ENCODE results near the gene TLN1. TPM values are rescaled to one million over a fixed set of nuclear protein-coding genes. Genes with fewer than 3 reads are reported as not detected.

Gene TLN1
- total and polyA plus RNA-seq, 2 of the 8 experiments (the other 6 are each of a cell fraction or from before 2014, with no cell fraction given) = 28.1 to 90.1 TPM

DNA sequence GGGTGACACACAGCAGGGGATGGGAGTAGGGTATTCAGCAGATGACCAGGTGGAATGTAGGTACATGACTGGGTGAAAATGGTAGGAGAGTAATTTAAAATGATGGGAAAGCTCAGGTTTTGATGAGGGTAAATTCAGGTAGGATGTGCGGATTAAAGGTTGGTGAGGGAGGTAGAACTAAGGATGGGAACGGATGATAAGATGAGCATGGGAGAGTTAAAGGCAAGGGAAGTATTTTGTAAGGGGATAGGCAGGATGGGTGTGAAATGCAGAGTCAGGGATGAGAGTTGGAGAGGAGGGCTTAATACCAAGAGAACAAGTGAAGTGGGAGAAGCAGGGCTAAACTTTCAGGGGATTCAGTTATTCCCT is 1.5 kb downstream of the TLN1 start:
- FAIRE-seq (no peak), DNase-seq (ENCODE audit: low read depth in 1 of 2, low spot score in 2 of 2) (no peak)
- H3K14ac ChIP-seq (ENCODE audit: insufficient read length) = no peak overlapping the region
- no peak overlapping the region for H3K4ac ChIP-seq (replicated peaks; ENCODE audit: insufficient read length, low read depth, low read length)
- CTCF ChIA-PET (ENCODE audit: partially characterized antibody) = interaction anchor here (1.2 to 16.0 kb wide), 13 partner anchors 11 to 119 kb away, joined by 4 to 198 read pairs (median 20); partner anchors contain the start of genes ARHGEF39, CCDC107, GBA2 and MSMP
- H2BK20ac ChIP-seq (ENCODE audit: low read length) = no peak overlapping the region
- H2BK120ac ChIP-seq (replicated peaks; ENCODE audit: low read depth, low read length) = no peak overlapping the region
- H4K91ac ChIP-seq (replicated peaks; ENCODE audit: insufficient read length, low read length) = no peak overlapping the region
- no peak overlapping the region for H3K18ac ChIP-seq (ENCODE audit: extremely low read depth, low read length)
- H2AFZ ChIP-seq (ENCODE audit: low read length) = no peak overlapping the region
- POLR2A ChIA-PET (ENCODE audit: partially characterized antibody) = interaction anchor here (1.2 to 11.1 kb wide), 8 partner anchors 11 to 84 kb away, joined by 3 to 158 read pairs (median 10); partner anchors contain the start of genes ARHGEF39, GBA2, RGP1 and TPM2
- TF ChIP-seq SP4 (IDR thresholded peaks at IDR 0.05; ENCODE audit: low read length) (no peak), SUZ12 (IDR thresholded peaks at IDR 0.05; ENCODE audit: low read length) (no peak), JUND (IDR thresholded peaks at IDR 0.05; ENCODE audit: low read length) (no peak), RFX5 (IDR thresholded peaks at IDR 0.05; ENCODE audit: borderline replicate concordance, low read depth, low read length) (no peak), CREB1 (IDR thresholded peaks at IDR 0.05) (no peak), RBBP5 (IDR thresholded peaks at IDR 0.05; ENCODE audit: borderline replicate concordance, low read depth, low read length) (no peak), CHD2 (IDR thresholded peaks at IDR 0.05; ENCODE audit: low read length) (no peak), TAF1 (IDR thresholded peaks at IDR 0.05; ENCODE audit: low read depth, low read length) (no peak)
- peaks cover 21 to 46% (median 32%) of the 10 kb centered on the region in 4 experiments for H3K4me1 ChIP-seq (replicated peaks in 1 of 4; ENCODE audit: control insufficient read depth in 3 of 4, insufficient read depth in 4 of 4, low read length in 3 of 4)
- H3K23ac ChIP-seq (ENCODE audit: insufficient read length) = no peak overlapping the region
- H3K4me2 ChIP-seq (ENCODE audit: insufficient read depth in 1 of 2, low read depth in 2 of 2, low read length in 2 of 2) = peak overlapping the region; percentile 92 to 94; a peak in 3 of 4 replicates
- H2BK15ac ChIP-seq (ENCODE audit: low read length) = no peak overlapping the region
- H3K27me3 ChIP-seq (replicated peaks in 1 of 4; ENCODE audit: control insufficient read depth in 3 of 4, extremely low read depth in 1 of 4, insufficient read depth in 3 of 4, low read length in 3 of 4) = no peaks in the 10 kb centered on the region
- peak overlapping the region; percentile 18; the same call in 1 of the 2 replicates for H2BK12ac ChIP-seq (ENCODE audit: low read depth, low read length)
- no peaks in the 10 kb centered on the region; a peak in 1 of 4 replicates for H3K9me3 ChIP-seq (ENCODE audit: insufficient read depth in 2 of 2, low read depth in 1 of 2, low read length in 1 of 2)
- peak overlapping the region in 1 of 4 experiments; percentile 79; a peak in 2 of 8 replicates for H3K4me3 ChIP-seq (ENCODE audit: extremely low read depth in 1 of 4, insufficient read depth in 2 of 4, low read depth in 3 of 4, low read length in 4 of 4)
- no peak overlapping the region for H3K27ac ChIP-seq (ENCODE audit: low read depth, low read length)
- H2BK5ac ChIP-seq (ENCODE audit: low read depth, low read length) = no peak overlapping the region
- peaks cover 2 to 59% of the 10 kb centered on the region in 2 experiments for H3K79me2 ChIP-seq (ENCODE audit: control insufficient read depth in 1 of 2, insufficient read depth in 2 of 2, low read length in 2 of 2)
- H3K56ac ChIP-seq (replicated peaks; ENCODE audit: insufficient read length, low read depth, low read length) = no peak overlapping the region
- H3K9ac ChIP-seq (replicated peaks in 1 of 4; ENCODE audit: extremely low read depth in 1 of 4, low read depth in 3 of 4, low read length in 3 of 4) = 0 out of 7 replicates have a peak overlapping the region, but pooled peaks of 1 of the 4 experiments have one; percentile 5
- H4K20me1 ChIP-seq (replicated peaks in 1 of 2; ENCODE audit: control insufficient read depth in 1 of 2, insufficient read depth in 2 of 2, low read length in 2 of 2) = peaks cover 0 to 6% of the 10 kb centered on the region in 2 experiments
- WGBS, 2 experiments (ENCODE audit: extremely low coverage in 1 of 2, insufficient coverage in 1 of 2, insufficient read length in 1 of 2, insufficient replicate concordance in 2 of 2, low coverage in 1 of 2, low lambda C conversion rate in 2 of 2, missing lambda C conversion rate in 1 of 2) = 86 to 100% methylated on average over 2 of the region's 2 CpGs
- H4K5ac ChIP-seq (ENCODE audit: insufficient read length, low read depth, low read length) = no peak overlapping the region
- H3K36me3 ChIP-seq (ENCODE audit: control insufficient read depth in 2 of 4, insufficient read depth in 4 of 4, low read length in 3 of 4) = peaks cover 0 to 7% (median 3%) of the 10 kb centered on the region in 4 experiments
- H4K8ac ChIP-seq (ENCODE audit: extremely low read depth, insufficient read depth, low read length) = no peak overlapping the region
- peaks cover 15% of the 10 kb centered on the region; the same call in 1 of the 2 replicates for H3K23me2 ChIP-seq (ENCODE audit: low read depth, low read length)
- peak overlapping the region; percentile 17; the same call in 1 of the 2 replicates for H2AK5ac ChIP-seq (ENCODE audit: low read depth, low read length)
- peaks cover 16% of the 10 kb centered on the region for H3K79me1 ChIP-seq (ENCODE audit: low read depth, low read length)
